DLD1 (cell line): Measurements from ENCODE around the gene RNF115.

Experiments used
- in situ Hi-C: cut with HindIII; loops from 2 replicates; pipeline ENCODE4 v1.10.0; 2017; ENCODE audit warnings: low sequenced_read_pairs

RNF115 gene

DNA sequence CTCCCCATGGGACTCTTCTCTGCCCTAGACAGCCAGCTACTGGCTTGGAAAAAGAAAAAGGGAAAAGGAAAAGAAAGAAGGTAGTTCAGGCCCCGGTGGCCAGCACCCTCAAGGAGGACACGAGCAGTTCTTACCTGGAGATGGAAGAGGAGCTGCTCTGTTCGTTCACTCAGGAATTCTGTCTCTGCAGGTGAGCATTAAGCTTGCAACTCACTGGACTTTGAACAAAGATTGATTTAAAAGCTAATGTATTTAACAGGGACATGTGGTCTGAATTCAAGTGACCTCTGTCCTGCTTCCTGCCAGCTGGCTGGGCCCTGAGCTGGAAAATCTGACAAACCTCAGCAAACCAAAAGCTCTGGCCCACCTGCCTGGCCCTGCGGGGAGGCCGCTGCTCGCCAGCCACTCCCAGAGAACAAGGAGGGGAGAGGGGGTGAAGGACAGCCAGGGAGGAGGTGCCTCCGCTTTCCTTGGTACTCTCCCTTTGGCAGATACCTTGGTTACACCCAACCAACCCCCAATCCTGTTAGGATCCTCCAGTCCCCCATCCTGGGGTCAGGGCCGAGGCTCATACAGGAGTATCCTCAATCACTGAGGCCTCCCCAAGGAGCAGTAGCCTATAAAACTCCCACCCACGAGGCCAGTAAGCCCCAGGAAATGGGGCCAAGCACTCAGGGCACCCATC is 116.6 kb downstream of the RNF115 start, which contains the start of gene PDZK1:
Gene PDZK1 (minus strand): TSS at position 186 of the 685 bp plus-strand sequence. CDS start 19,347 bp downstream, outside the sequence.
- in situ Hi-C loops = no loop called here

DNA sequence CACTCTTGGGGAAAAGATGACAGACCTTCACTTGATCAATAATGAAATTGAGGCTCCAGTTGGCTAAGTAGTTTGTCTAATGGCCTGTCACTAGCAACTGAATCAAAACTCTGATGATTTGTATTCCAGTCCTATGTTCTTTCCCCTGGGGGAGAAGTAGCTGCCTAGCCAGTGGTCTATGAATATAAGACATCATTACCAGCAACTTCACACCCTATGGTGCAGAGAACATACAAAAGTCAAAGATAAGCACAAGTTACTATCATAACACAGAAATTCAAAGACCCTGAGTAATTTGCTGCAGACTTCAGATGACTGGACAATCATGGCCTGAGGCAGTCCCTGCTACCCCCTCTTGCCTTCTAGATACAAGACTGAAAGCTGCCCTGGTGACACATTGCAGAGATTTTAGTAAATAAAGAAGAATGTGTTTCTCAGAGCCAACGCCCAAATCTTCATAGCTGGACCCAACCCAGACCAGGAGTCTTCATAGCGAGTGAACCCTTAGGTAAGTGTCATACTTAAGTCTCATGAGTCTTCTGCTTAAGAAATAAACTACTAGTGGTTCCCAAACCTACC is 117.7 kb downstream of the RNF115 start:
- in situ Hi-C loops = no loop called here

GRCh38 chr1:145705622-145706021 is 118.3 kb downstream of the RNF115 start:
- in situ Hi-C loops = no loop called here

DNA sequence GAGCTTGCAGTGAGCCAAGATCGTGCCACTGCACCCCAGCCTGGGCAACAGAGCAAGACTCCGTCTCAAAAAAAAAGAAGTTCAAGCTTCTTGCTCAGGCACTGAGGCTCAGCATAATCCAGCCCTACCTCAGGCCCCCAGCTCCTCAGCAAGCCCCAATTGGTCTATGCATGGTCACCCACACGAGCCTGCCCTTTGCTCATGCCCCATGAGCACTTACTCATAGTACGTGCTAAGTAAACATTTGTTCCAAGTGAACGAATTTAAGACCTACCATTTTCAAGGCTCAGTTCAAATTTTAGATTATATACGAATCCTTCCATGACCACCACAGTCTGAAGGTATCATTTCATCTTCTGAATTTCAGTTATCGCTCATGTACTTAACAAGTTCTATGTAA is 121.1 kb downstream of the RNF115 start:
- in situ Hi-C loops = no loop called here

DNA sequence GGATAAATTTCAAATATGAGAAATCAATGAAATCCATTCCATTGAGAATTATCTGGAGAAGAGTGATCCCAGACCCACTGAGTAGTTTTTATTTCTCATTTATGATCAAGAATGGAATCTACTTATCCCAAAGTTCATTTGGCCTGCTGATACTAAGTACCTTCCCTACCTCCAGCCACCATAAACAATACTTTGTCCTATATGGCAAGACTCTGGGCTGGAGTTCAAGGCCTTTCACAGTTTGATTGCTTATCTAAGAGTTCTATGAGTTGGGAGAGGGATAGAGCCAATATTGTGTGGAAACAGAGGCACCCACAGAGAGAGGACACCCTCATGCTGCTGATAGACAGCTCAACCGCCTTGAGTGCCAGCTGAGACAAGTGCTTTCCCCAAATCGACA is 121.8 kb downstream of the RNF115 start:
- in situ Hi-C loops = no loop called here

GRCh38 chr1:145701306-145701862 is 122.5 kb downstream of the RNF115 start:
- in situ Hi-C loops = no loop called here

DNA sequence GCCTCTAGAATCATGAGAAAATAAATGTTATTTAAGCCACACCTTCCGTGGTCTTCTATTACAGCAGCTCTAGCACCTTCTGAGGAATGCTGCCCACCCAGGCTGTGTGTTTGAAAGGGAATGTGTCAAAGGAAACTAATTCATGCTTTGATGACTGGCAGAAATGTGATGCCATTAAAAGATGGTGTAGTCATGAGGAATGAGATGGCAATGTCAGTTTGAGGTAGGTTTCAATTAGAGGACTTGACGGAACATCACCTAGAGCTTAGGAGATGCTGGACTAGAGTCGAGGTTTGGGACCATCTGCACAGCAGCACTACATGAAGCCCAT is 127.3 kb downstream of the RNF115 start:
- in situ Hi-C loops = no loop called here

GRCh38 chr1:145695821-145696629 is 127.9 kb downstream of the RNF115 start:
- in situ Hi-C loops = no loop called here

DNA sequence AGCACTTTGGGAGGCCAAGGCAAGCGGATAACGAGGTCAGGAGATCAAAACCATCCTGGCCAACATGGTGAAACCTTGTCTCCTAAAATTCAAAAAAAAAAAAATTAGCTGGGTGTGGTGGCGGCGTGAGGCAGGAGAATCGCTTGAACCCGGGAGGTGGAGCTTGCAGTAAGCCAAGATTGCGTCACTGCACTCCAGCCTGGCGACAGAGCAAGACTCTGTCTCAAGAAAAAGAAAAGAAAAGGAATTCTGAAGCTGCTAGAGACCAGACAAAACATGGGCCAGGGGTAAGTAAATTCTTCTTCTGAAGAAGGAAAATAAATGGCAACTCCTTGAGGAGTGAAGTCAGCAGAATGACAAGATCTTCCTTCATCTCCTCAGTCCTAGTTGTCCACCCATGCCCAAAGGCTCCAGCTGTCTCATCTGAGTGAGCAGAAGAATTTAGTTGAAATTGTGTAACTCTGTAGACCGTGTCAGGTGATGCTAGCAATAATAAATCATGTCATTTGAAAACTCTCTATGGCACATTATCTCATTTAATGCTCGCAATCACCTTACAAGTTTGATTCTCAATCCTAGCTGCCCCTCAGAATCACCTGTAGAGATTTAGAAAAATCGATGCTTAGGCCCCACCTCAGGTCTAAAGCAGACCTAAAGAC is 131.0 kb downstream of the RNF115 start:
- in situ Hi-C loops = no loop called here

DNA sequence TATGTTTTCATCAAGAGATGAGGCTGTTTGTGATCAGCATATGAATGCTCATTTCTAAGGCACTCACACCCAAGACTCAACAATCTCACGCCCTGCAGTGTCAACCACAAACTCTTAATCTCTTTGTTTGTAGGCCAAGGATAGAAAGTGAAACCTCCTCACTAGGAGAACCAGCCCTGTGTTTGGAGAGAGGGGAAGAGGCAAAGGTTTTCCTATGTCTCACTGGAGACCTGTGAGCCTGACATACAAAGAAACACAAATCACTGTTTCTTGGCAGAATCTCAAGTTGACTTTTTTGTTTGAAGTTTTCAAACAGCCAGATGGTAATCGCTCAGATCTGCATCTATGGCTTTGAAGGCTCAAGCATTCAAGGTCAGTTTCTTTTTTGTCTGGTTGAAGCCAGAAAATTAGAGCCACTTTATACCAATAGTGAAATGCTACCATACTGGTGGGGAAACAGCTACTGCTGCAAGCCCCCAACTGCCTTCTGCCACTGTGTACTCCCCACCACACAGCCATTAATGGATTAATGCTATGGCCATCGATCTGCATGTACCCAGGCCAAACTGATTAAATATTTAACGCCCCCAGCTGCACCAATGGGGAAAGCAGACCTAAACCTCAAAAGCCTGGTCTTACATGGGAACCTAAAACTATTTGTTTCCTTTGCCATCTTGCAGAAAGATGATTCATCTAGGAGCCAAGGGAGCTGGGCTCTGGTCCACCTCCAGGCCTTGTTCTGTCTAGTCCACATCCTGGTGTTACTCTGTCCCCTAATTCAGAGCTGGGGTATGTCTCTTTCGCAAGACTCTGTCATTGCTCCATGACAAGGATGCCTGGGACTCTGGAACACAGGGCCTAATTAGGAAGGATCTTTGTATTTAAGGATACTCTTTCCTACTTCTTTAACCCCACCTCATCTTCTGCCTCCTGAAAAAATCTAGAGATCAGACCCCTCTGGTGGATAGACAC is 133.0 kb downstream of the RNF115 start:
- in situ Hi-C loops = no loop called here

DNA sequence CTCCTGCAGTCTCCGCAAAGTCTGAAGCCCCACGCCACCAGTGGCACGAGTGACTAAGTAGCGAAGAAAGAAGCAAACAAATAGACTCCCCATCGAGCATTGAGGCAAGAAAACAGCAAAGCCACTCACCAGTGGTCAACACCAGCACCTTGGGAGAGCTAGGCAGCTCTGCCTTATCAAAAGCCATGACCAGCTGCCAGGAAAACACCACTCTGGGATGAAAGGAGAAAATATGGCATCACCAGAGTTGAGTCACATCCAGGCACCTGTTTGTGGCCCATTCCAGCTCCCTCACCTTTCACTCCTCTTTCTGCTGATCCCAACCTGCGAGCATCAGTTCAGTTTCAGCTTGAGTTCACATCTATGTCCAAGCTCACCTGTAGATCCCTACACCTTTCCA is 134.0 kb downstream of the RNF115 start:
- in situ Hi-C loops = no loop called here

DNA sequence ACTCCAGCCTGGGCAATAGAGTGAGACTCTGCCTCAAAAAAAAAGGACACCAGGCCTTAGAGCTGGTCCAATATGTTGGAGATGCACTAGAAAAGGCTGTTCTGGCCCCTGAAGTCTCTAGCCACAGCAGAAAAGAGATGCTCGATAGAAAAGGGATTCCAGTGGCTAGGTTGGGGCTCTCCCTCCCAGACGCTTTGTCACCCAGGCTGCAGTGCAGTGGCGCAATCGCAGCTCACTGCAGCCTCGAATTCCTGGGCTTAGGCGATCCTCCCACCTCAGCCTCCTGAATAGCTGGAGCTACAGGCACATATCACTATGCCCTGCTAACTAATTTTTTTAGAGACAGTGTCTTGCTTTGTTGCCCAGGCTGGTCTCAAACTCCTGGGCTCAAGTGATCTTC is 135.0 kb downstream of the RNF115 start:
- in situ Hi-C loops = no loop called here
